Activated CD8-positive, alpha-beta memory T cell treated with anti-CD3 and anti-CD28 coated beads for 4 hours (primary cell): ENCODE measurements around the gene LRCH1.

Source experiments
- DNase-seq, 2 donors: peaks; one replicate each; pipeline ENCODE4 v3.0.0-alpha.2; 2020; ENCODE audit warnings: low read depth in 2 of 2

Gene LRCH1

DNA sequence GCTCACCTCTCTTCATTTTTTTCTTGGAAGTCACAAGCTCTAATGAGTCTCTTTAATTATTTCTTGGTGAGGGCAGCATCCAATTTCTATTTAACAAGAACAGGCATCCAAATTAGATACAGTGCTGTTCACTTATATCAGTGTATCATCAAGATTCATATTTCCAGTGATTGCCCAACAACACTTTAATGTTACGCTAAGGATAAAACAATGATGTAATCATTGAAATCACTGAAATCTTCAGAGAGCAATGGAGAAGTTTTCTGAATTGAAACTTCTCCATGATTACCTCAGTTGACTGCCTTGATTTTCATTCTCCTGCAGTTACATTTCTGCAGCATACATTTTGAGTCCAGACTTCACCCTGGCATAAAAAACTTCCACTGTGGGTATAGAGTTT is 17.1 kb upstream of the LRCH1 start:
- no peak for DNase-seq

DNA sequence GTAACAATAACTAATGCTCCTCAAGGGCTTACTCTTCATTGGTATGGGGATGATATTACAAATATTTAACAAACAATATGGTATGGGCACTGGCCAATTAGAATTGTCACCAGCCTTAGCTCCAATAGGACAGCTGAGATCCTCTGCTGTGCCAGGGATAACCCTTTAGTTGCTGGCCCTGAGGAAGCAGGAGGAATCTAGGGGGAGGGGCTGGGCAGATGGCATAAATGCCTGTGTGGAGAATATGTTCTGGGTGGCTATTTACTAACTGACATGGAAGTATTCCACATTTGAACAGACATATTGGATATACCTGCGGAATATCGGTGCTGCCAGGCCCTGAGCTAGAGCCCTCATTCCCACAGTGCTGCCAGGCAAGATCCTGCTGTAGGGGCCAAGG is 16.6 kb upstream of the LRCH1 start:
- DNase-seq, result no peak

DNA sequence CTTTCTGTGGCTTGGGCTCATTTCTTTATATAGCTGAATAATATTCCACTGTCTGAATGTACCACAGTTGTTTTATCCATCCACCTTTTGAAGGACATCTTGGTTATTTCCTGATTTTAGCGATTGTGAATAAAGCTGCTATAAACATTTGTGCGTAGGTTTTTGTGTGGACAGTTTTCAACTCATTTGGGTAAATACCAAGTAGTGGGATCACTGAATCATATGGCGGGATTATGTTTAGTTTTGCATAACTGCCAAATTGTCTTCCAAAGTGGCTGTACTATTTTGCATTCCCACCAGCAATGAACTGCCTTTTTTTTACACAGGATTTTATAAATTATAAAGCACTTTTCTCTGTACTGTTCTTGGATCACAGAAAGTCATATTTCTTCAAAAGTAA is 13.7 kb upstream of the LRCH1 start:
- DNase-seq, result no peak

DNA sequence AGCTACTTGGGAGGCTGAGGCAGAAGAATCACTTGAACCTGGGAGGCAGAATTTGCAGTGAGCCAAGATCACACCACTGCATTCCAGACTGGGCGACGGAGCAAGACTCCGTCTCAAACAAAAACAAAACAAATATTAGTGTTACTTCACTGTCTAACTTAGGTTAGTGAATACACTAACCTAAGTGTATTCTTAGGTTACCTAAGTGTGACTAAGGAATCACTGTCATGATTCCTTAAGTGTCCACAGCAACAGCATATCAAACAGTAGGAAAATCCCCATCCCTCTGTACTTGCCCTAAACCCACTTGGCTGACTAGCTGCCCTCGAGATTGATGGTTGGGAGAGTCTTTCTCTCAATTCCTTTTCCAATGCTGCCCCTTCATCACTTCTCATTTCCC is 11.8 kb upstream of the LRCH1 start:
- DNase-seq, result no peak

DNA sequence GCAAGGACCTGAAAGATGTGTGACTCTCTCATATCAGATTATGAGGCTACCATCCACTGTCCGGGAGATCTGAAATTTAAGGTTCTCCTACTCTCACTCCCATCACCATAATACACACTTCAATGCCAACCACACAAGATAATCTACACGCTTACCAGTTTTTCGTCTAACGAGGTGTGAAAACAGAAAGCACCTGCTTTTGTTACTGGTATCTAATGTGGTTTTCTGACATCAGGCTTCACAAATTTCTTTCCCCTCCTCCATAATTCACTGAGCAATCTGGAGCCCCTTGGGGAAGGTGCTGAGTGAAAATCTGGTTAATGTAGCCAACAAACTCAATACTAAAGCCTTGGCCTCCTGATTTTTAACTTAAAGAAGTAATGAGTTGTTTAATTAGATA is 10.1 kb upstream of the LRCH1 start:
- DNase-seq, result no peak

DNA sequence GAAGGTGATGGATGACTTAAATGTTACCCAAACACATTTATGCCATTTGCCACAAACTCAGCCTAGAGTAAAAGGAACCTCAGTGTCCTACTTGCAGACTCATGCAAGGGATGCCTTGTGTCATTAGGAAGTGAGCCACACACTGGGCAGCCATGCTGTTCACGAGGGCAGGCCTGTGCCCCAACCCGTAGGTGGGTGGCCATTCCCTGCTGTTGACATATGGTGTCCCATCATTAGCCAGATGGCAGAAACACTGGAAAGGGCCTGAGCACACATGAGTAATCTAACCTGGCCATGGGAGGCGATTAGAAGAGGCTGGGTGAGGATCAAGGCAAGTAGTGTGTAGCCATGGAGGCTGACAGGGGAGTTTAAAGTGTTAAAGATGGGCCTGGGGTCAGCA is 9.7 kb upstream of the LRCH1 start:
- no peak for DNase-seq

DNA sequence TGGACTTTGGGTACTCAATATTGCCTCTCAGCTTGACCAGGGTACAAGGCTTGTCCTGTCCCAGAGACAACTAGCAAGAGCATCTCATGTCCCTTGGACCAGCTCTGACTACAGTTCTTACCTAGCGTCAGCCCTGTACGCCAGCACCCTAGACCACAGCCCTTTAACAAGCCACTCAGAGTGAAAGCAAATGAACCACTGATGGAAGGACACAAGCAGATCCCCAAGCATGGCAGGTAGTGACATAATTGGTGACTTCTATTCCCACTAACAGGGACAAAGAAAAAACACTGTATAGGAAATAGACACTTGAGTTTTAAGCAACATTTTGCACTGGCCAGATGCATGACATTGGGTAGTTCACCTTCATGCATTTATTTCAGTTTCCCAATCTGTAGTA is 8.8 kb upstream of the LRCH1 start:
- DNase-seq, result no peak

DNA sequence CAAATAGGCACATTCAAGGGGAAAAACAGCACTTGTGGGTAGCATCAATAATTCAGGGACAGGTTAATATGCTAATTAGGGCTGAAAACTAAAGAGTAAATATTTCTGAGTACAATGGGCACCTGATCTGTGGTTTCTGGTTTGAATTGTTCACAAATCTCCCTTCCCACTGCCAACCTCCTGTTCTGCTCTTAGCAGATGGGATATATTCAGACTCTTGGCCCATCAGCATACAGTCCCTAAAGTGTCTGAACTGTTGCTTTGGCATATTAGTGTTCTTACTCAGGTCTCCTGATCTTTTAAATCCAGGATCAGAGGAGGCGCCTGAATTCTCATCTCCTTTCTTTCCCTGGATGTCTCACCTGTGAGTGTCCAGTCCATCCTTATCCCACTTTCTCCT is 8.2 kb upstream of the LRCH1 start:
- DNase-seq, result no peak

DNA sequence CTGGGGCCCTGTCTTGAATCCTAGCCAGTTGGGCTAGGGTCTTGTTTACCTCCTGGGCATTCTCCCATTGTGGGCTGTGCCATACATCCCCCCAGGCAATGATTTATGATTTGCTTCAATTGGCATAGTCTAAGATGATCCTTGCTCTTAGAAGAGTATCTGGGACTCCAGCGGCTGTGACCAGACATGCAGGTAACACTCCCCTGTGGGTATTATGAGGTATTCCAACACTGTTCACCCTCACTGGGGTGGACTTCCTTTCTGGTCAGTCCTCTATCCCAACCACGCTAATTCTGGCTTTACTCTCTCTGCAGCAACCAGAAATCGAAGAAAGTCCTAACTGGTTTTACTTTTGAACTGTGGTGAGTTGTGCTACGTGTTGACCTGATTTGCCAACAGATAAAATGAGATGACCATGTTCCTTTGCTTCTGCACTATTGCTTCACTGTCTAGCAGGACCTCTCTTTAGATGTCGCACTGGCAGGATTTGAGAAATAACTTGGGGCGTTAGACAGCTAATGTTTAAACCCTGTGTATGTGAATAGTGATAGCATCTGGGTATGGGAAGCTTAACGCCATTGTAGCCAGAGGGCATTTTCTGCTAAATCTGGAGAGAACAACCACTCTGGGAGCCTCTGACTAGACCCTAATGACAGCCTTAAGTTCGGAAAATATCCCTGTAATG is 6.7 kb upstream of the LRCH1 start:
- no peak for DNase-seq

DNA sequence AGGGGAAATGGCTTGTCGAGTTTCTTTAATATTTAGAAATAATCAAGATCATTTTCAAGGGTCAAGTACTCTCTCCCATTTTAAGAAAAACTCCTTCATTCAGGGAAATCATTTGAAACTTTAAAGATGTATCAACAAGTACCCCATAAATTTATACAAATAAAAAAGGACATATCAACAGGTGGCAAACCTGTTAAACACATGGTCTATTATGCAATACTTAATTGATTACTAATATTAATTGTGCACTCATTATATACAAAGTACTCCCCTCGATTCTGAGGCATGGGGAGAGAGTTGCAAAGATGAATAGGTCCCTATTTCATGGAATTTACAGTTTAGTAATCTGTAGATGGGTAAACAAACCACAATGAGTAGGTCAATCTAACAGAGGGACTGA is 2.1 kb upstream of the LRCH1 start:
- no peak for DNase-seq

DNA sequence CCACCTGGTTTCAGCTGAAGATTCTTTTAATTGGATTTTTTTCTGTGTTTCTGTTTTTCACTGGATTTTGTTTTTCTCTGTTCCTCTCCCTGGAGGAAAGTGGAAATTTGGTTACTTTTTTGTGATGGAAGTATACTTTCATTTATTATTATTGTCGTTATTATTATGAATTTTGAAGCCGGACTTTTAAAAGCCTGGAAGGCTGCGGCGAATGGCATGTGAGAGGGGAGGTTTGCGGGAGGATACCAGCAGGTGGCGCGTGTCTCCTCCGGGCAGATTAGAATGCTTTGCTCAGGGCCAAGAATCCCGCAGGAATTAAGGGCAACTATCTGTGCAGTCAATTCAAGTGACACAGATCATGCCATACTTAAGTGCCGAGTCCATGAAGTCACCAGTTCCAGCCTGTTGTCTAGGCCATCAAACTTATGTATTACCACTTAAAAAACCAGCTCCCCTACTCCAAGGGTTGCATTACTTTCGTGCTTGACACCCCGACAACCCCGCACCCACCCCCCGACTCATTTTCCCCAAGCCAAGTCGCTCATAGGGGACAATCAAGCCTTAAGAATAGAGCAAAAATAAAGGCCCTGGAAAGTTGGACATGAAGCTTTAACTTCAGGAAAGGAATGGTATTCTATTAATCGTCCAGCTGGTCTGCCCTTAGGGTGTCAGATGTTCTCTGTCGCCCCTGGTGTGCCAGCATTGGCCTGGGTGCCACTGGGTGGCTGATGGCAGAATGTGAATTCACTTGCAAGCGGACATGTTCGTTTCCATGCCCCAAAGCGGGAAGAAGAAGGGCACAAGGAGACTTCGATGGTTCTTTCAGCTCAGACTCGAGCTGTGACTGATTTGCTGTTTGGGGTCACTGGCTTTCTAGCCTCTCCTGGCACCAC is 1.3 kb upstream of the LRCH1 start:
- peak; percentile 27 to 28 for DNase-seq

DNA sequence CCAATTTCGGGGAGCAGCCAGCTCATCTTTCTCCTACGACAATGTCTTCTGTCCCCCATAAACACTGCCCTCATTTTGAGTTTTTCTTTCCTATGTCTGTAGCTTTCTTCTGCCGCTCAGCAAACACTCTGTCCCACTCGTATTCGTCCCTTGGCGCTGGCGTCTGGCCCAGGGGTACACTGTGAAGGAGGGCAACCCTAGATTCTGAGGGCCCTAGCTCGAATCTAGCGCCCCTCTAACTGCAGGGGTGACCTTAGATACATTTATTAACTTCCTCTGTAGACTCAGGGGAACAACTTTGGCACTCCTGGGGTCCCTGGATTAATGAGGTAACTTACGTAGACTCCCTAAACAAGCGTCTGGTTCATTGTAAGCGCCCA is 677 bp upstream of the LRCH1 start:
- no peak for DNase-seq

DNA sequence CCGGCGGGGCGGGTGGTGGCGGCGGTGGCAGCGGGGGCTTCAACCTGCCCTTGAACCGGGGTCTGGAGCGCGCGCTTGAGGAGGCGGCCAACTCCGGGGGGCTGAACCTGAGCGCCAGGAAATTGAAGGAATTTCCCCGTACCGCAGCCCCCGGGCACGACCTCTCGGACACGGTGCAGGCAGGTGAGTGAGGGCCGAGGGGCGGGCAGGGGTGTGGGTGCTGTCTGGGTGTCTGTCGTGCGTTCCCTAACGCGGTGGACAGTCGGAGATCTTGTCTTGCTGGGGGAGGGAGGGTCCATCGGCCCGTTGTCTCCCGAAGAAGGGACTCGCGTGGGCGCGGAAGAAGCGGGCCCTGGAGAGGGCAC is 533 bp downstream of the LRCH1 start:
- no peak for DNase-seq

DNA sequence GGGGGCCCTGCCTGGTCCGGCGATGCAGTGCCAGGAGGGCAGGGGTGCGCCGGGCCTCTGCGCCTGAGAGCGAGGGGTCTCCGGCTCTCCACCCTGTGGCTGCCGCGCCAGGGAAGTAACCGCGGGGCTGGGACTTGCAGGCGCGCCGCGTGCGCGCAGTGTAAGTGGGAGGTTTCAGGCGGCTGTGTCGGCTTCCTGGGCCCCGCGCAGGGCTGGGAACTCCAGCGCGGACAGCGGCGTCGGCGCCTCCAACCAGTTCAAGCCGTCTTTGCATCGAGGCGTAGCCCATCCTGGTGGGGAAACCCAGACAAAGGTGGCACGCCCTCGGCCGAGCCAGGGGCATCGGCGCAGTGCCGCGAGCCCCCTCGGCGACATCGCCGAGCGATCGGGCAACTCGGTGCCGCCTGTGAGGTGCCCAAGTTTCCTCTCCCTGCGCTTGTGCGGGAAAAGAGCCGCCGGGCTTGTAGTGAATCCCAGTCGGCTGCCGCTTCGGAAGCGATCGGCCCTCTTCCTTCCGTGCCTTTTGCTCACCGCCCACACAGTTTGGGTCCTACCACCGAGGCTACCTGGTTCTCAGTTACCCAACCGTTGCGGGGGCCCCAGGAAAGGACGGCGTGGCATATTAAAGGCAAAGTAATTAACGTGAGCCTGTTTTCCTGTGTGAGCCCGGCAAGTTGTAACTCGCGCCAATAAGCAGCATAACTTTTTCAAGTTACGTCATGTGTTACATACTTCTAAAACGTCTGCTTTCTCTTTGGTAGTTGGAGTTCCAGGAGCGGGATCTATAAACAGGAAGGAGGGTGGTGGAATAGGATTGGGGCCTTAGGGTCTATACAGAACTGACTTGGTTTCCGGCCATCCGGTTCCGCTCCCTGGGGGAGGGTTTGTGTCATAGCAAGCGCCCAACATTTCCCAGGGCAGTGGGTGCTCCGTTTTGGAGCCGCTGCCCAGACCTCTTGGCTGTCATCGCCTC is 1.2 kb downstream of the LRCH1 start:
- DNase-seq, result peak; percentile 33 to 36

DNA sequence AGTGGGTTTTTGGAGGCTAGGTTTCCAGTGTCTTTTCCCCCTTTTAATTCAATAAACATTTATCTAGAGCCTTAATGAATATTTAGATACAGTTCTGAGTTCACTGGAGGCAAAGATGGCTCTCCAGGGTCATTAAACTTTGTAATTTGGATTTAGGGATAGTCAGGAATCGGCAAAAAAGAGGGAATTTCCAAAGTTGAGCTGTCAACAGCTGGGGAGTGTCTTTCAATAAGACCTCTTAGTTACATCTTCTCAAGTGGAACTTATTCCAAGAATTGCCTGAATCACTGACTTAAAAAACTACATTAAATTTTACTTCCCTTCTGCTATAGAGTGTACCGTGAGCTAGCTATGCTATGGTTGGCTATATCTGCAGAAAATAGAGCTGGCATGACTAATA is 2.0 kb downstream of the LRCH1 start:
- no peak for DNase-seq

DNA sequence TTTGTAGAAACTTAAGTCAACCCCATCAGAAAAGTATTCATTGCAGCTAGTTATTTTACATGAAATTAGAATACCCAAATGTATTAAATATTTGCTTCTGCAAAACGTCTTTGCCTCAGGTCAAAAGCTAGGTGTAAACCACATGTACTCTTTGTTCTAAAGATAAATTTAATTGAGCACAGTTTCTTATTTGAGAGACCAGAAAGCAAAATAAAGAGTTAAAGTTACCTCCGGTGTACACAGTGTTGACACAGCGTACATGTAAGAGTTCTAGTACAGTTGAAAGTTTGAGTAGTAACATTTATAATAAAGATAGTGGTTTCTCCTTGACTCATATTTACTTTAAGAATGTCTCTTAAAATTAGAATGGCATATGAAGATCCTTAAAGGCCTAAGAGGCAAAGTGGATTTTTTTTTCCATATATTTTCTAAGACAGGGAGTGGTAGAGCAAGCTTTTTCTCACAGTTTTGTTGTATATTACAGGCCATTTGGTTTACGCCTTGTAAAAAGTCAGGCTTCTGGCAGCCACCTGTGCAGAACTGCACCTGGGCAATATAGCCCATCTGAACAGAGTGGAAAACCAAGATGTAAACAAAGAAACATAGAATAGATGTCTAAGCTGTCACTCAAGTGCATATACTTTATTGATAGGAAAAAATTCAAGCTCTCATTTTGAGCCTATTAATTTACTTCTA is 2.9 kb downstream of the LRCH1 start:
- no peak for DNase-seq

DNA sequence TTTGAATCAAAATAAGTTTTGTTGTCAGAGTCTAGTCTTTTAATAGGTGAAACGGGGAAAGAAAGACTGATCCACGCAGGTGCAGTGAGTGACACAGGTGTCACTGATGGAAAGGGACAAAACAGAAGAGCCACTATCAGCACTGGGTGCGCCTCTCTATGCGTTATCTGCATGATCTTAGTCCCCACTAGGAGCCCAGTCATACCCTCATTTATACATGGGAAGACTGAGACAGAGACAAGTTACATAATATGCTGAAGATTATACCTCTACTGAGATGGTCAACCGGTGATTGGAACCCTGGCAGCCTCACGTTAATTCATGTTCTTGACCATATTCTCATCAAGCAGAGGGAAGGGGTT is 3.4 kb downstream of the LRCH1 start:
- no peak for DNase-seq

DNA sequence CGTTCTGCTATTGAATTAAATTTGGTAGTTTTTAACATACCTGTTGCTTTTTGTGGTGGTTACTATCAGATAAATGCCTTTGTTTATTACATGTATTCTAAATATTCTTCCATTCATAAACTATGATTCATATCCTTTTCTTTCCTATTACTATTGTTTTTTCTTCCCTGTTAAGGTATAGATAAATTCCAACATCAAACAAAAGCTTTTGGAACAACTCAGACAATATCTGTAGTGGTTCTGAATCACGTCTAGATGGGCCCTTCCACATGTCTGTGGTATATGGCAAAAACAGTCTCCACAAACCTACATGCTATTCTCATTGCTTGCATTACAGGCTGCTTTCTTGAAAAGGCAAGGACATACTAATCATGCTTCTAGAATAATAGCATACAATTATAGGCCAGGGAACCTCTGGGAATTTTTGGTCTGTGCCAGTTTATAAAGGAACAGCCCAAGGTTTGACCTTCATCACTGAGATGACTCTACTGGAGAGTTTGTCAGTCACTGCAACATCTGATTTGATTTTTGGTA is 6.4 kb downstream of the LRCH1 start:
- DNase-seq, result no peak

DNA sequence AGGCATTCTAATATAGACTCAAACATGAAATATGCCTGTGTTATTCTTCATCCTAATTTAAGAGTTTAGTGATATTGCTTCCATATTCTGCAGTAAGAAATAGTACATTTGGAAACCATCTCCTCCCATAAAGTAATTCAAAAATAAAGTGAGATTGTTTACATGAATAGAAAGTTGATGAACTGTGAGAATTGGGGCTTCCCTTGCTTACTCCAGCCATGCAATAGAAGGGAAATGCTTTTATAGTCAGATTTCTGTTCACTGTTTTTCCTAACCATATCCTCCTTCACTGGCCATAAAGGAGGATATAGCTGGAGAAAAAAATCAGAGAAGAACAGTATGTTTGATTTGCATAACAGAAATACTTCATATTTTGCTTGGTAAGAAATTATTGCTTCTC is 7.8 kb downstream of the LRCH1 start:
- no peak for DNase-seq

DNA sequence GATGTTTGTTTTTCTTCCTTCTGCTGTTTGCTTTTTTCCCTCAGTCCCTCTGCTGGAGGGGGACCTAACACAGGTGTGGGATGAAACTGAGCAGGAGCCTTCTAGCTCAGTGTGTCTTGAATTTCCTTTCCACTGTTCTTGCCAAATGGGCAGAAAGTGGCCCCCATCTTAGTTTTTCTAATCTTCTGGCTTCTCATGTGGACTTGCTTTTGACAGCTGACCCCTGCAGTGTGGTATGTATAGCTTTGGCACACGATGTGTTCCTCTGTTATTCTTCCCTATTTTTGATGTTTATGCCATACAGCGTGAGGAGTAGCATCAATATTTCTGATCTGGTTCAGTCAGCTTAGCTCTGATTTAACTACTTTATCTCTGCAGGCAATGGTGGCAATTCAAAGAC is 8.3 kb downstream of the LRCH1 start:
- no peak for DNase-seq

DNA sequence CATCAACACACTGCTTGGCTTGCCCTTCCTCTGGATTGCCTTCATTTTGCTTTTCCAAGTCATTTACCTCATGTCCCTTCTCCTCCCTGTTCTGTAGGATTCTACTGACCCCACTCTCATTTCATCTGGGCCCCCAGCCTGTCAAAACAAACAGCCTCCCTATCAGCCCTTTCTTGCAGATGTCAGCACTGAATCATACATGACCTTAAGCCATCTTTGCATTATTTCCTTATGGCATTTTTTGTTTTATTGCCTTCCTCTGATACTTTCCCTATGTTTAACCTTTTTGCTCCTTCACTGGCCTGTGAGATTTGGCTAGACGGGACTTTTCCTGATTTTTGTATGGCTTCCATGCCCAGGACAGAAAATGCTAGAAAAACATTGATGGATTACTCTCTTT is 8.7 kb downstream of the LRCH1 start:
- DNase-seq, result no peak

DNA sequence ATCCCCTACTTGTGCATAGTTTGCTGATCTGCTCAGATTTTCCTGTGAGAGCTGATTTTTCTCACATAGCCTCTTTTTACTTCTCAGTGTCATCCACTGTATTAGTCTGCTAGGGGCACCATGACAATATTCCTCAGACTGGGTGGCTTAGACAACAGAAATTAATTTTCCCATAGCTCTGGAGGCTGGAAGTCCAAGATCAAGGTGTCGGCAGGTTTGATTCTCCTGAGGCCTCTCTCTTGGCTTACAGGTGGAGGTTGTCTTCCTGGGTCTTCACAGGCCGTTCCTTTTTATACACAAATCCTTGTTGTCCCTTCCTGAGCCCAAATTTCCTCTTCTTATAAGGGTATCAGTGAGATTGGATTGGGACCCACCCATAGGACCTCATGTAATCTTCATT is 9.2 kb downstream of the LRCH1 start:
- no peak for DNase-seq
